GM19468 (cell line): ENCODE measurements around the gene CDC20B.

Source experiments
- ATAC-seq: cut with Tn5 transposase; IDR thresholded peaks from one replicate; pipeline ENCODE4 v1.9.1; 2021; ENCODE audit warnings: mild to moderate bottlenecking, moderate library complexity, moderate number of reproducible peaks; ENCODE audit not compliant: unreplicated experiment; ENCODE audit errors: extremely low read depth

CDC20B gene

GRCh38 chr5:55172937-55173686, at the start of gene CDC20B:
Gene CDC20B (minus strand): TSS chr5:55173177. CDS start chr5:55173000, 177 bp downstream.
- peak; percentile 64 for ATAC-seq

GRCh38 chr5:55222092-55222984, 49.4 kb upstream of the CDC20B start:
- no peak for ATAC-seq

GRCh38 chr5:55220433-55221185, 47.6 kb upstream of the CDC20B start:
- ATAC-seq: no peak

GRCh38 chr5:55219770-55220169, 46.8 kb upstream of the CDC20B start:
- no peak for ATAC-seq

- no peak for ATAC-seq
These were observed 46.0 kb upstream of the CDC20B start for GRCh38 chr5:55218967-55219366.

- no peak for ATAC-seq
These were observed 38.4 kb upstream of the CDC20B start for GRCh38 chr5:55211184-55211874.

- no peak for ATAC-seq
These were observed 32.0 kb upstream of the CDC20B start for GRCh38 chr5:55205001-55205400.

GRCh38 chr5:55191165-55191564, 18.2 kb upstream of the CDC20B start:
- no peak for ATAC-seq

- ATAC-seq: no peak
These were observed 15.9 kb upstream of the CDC20B start for GRCh38 chr5:55188656-55189540.

GRCh38 chr5:55187370-55187769, 14.4 kb upstream of the CDC20B start:
- no peak for ATAC-seq

- ATAC-seq: no peak
These were observed 7.0 kb upstream of the CDC20B start for GRCh38 chr5:55180016-55180415.

- no peak for ATAC-seq
These were observed 4.1 kb upstream of the CDC20B start for GRCh38 chr5:55177078-55177477.

GRCh38 chr5:55176176-55176818, 3.3 kb upstream of the CDC20B start:
- ATAC-seq: no peak

- ATAC-seq: no peak
These were observed 2.8 kb upstream of the CDC20B start for GRCh38 chr5:55175781-55176175.

GRCh38 chr5:55173687-55174230, 782 bp upstream of the CDC20B start:
- ATAC-seq: no peak

- ATAC-seq: no peak
These were observed 702 bp downstream of the CDC20B start for GRCh38 chr5:55172051-55172899.

GRCh38 chr5:55171471-55171870, 1.5 kb downstream of the CDC20B start:
- no peak for ATAC-seq
